SK-N-SH treated with all-trans-retinoic acid at 6 μM for 48 hours (cell line): ENCODE results near the gene KCNT2.

ENCODE experiments used
- ATAC-seq: fragments of 200-7000 bp; cut with Tn5 transposase; 3 replicates; pipeline ENCODE4 v1.9.1; 2020; ENCODE audit warnings: mild to moderate bottlenecking, moderate library complexity
- ARNTL ChIP-seq: fragments of 450-650 bp; formaldehyde crosslinking; IDR thresholded peaks from 2 replicates; pipeline ENCODE4 v1.5.0; 2020; ENCODE audit warnings: low read depth, mild to moderate bottlenecking, moderate library complexity, borderline replicate concordance
- BACH2 ChIP-seq: fragments of 250-450 bp; sonication (Bioruptor Pico); IDR thresholded peaks from 2 replicates; pipeline ENCODE4 v1.9.0; 2021; ENCODE audit warnings: mild to moderate bottlenecking, borderline replicate concordance
- CREB5 ChIP-seq: fragments of 250-450 bp; sonication (Bioruptor Pico); IDR thresholded peaks from 2 replicates; pipeline ENCODE4 v1.5.1; 2020; ENCODE audit warnings: low read depth, mild to moderate bottlenecking, moderate library complexity
- CSDC2 ChIP-seq: fragments of 250-450 bp; sonication (Bioruptor Pico); IDR thresholded peaks from 2 replicates; pipeline ENCODE4 v1.5.0; 2020; ENCODE audit warnings: mild to moderate bottlenecking, moderate library complexity
- CSRNP3 ChIP-seq: fragments of 250-450 bp; sonication (Bioruptor Pico); IDR thresholded peaks from 2 replicates; pipeline ENCODE4 v1.5.1; 2021; ENCODE audit warnings: mild to moderate bottlenecking, moderate library complexity
- GLIS3 ChIP-seq: fragments of 250-450 bp; sonication (Bioruptor Pico); IDR thresholded peaks from 2 replicates; pipeline ENCODE4 v1.5.0; 2020; ENCODE audit warnings: mild to moderate bottlenecking, moderate library complexity
- ISL1 ChIP-seq: fragments of 250-450 bp; sonication (Bioruptor Pico); IDR thresholded peaks from 2 replicates; pipeline ENCODE4 v2.1.2; 2022; ENCODE audit warnings: mild to moderate bottlenecking, moderate library complexity
- PATZ1 ChIP-seq: fragments of 250-450 bp; sonication (Bioruptor Pico); IDR thresholded peaks from 2 replicates; pipeline ENCODE4 v1.8.0; 2020; ENCODE audit warnings: mild to moderate bottlenecking, moderate library complexity, borderline replicate concordance
- POU6F1 ChIP-seq: fragments of 250-450 bp; sonication (Bioruptor Pico); IDR thresholded peaks from 2 replicates; pipeline ENCODE4 v1.8.0; 2021; ENCODE audit warnings: low read depth, mild to moderate bottlenecking, moderate library complexity, borderline replicate concordance
- PPARA ChIP-seq: fragments of 250-450 bp; sonication (Bioruptor Pico); IDR thresholded peaks from 2 replicates; pipeline ENCODE4 v1.5.0; 2020; ENCODE audit warnings: mild to moderate bottlenecking, borderline replicate concordance
- RARB ChIP-seq: fragments of 250-450 bp; sonication (Bioruptor Pico); IDR thresholded peaks from 2 replicates; pipeline ENCODE4 v1.8.0; 2021; ENCODE audit warnings: mild to moderate bottlenecking, moderate library complexity
- SNAI2 ChIP-seq: fragments of 250-450 bp; sonication (Bioruptor Pico); IDR thresholded peaks from 2 replicates; pipeline ENCODE4 v1.5.0; 2020; ENCODE audit warnings: mild to moderate bottlenecking, moderate library complexity
- TCF4 ChIP-seq: fragments of 250-450 bp; sonication (Bioruptor Pico); IDR thresholded peaks from 2 replicates; pipeline ENCODE4 v1.8.0; 2021; ENCODE audit warnings: mild to moderate bottlenecking, moderate library complexity, borderline replicate concordance
- TOX ChIP-seq: fragments of 250-450 bp; sonication (Bioruptor Pico); IDR thresholded peaks from 2 replicates; pipeline ENCODE4 v1.8.0; 2021; ENCODE audit warnings: mild to moderate bottlenecking, moderate library complexity, borderline replicate concordance
- ZC3H10 ChIP-seq: fragments of 250-450 bp; sonication (Bioruptor Pico); IDR thresholded peaks from 2 replicates; pipeline ENCODE4 v1.5.1; 2021; ENCODE audit warnings: mild to moderate bottlenecking, moderate library complexity
- ZFP3 ChIP-seq: fragments of 250-450 bp; sonication (Bioruptor Pico); IDR thresholded peaks from 2 replicates; pipeline ENCODE4 v1.5.0; 2020; ENCODE audit warnings: mild to moderate bottlenecking, moderate library complexity
- ZFP30 ChIP-seq: fragments of 450-650 bp; formaldehyde crosslinking; IDR thresholded peaks from 2 replicates; pipeline ENCODE4 v1.5.0; 2022; ENCODE audit warnings: mild to moderate bottlenecking, moderate library complexity
- ZNF70 ChIP-seq: fragments of 450-650 bp; formaldehyde crosslinking; IDR thresholded peaks from 2 replicates; pipeline ENCODE4 v1.5.0; 2020; ENCODE audit warnings: mild to moderate bottlenecking, moderate library complexity
- ZNF8 ChIP-seq: fragments of 450-650 bp; formaldehyde crosslinking; IDR thresholded peaks from 2 replicates; pipeline ENCODE4 v1.5.0; 2020; ENCODE audit warnings: mild to moderate bottlenecking, moderate library complexity

KCNT2 gene

GRCh38 chr1:196607981-196608380 is 259 bp downstream of the KCNT2 start:
- TF ChIP-seq ZFP3 (CRISPR knock-in tag) (no peak), SNAI2 (CRISPR knock-in tag) (no peak), ZNF70 (no peak), RARB (CRISPR knock-in tag) (no peak; the same call in 1 of the 2 replicates), GLIS3 (CRISPR knock-in tag) (no peak), BACH2 (CRISPR knock-in tag) (no peak), CSDC2 (no peak), ZFP30 (CRISPR knock-in tag) (no peak), ZC3H10 (CRISPR knock-in tag) (no peak), ZNF8 (CRISPR knock-in tag) (no peak), ISL1 (no peak), TCF4 (CRISPR knock-in tag) (no peak), PPARA (CRISPR knock-in tag) (no peak), CREB5 (CRISPR knock-in tag) (no peak)
- TF ChIP-seq, all 23 proteins: peak for 0
- ATAC-seq = peak; percentile 41

GRCh38 chr1:196603651-196604050 is 4.6 kb downstream of the KCNT2 start:
- TF ChIP-seq ARNTL (CRISPR knock-in tag) = no peak
- TF ChIP-seq CSRNP3 (CRISPR knock-in tag) = no peak
- no peak for TF ChIP-seq GLIS3 (CRISPR knock-in tag)
- TF ChIP-seq TCF4 (CRISPR knock-in tag) = no peak
- no peak for TF ChIP-seq CSDC2
- no peak for TF ChIP-seq PATZ1 (CRISPR knock-in tag)
- no peak for TF ChIP-seq ZC3H10 (CRISPR knock-in tag)
- no peak for ATAC-seq

GRCh38 chr1:196598942-196599748 is 9.1 kb downstream of the KCNT2 start:
- TF ChIP-seq ZNF70 (no peak), POU6F1 (CRISPR knock-in tag) (no peak), SNAI2 (CRISPR knock-in tag) (no peak), TOX (CRISPR knock-in tag) (no peak), GLIS3 (CRISPR knock-in tag) (no peak), ZFP3 (CRISPR knock-in tag) (no peak), CREB5 (CRISPR knock-in tag) (no peak)
- no peak for ATAC-seq

- ATAC-seq = no peak
- TF ChIP-seq ZC3H10 (CRISPR knock-in tag) (0 out of 2 replicates have a peak, but pooled peaks have one; percentile 60), CSDC2 (no peak), CREB5 (CRISPR knock-in tag) (no peak), ZNF8 (CRISPR knock-in tag) (no peak), ISL1 (no peak), CSRNP3 (CRISPR knock-in tag) (no peak)
Measured at GRCh38 chr1:196594700-196595099, 13.5 kb downstream of the KCNT2 start.
